ENCODE data around the gene CBLIF.
"Not testable (repeated sequence)": the region's sequence is repeated elsewhere in the genome, so short reads cannot be mapped to it uniquely, and the experiment has no call there.

CBLIF gene

DNA sequence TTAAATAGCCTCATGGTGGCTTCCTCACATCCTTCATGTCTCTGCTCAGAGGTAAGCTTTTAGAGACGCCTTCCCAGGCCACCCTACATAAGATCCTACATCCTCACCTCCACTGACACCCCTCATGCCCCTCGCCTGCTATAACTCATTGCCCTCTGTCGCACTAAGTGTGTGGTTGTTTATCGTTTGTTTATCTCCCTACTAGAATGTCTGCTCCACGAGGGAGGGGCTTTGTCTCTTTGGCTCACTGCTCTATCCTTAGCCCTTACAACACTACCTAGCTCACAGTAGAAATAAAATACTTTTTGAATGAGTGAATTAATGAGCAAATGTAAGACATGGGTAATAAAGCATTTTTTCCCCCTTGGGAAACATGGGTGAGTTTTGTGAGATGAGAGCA is 1.3 kb upstream of the CBLIF start:
- no peak for DNase-seq

DNA sequence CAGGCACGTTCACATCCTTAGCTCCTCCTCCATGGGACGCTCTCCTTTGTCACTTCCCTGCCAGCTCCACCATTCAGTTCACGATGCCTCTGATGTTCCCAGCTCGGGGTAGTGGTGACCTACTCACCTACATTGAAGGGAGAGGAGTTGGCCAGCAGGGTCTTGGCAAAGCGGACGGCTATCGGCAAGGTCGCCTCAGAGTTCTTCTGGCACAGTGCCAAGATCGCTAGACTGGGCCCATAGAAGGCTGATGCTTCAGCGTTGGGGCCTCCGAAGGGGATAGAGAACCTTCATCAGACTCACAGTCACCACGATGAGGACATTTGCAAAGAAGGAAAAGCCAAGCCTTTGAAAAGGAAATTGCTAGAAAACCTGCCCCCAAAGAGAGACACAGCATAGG is 3.0 kb downstream of the CBLIF start:
- no peak for DNase-seq

DNA sequence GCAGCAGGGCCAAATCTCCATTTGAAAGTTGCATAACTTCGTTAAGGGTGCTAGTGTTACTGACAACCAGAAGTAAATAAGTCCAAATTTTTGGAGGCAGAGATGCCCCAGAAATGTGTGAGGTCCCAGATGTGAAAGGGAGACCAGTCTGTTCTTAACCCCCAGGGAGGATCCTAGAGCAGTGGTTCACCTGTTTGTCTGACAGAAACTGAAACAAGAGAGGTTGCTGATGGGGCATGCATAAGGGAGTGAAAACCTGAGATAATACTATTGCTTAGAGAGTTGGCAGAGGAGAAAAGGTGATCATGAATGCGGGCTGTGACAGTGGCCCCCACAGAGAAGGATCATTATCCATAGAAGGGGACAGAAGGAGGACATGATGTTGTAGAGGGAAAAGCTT is 3.8 kb downstream of the CBLIF start:
- no peak for DNase-seq

DNA sequence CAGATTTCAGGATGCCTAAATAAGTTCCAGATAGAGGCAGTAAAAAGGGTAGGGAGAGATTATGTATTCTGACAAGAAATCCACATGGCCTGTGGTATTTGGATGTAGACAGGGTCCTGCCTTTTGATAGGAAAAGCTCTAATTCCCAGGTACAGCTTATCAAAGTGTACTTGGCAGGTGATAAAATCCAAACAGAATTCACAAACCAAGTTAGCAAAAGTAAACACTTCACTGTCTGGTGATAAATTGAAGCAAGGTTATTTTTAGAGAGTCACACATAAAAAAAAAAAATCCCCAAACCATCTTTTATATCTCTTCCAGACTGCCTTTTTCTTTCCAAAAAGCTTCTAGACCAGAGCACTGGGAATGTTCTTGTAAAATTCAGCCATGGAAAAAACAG is 5.7 kb downstream of the CBLIF start:
- DNase-seq: no peak

DNA sequence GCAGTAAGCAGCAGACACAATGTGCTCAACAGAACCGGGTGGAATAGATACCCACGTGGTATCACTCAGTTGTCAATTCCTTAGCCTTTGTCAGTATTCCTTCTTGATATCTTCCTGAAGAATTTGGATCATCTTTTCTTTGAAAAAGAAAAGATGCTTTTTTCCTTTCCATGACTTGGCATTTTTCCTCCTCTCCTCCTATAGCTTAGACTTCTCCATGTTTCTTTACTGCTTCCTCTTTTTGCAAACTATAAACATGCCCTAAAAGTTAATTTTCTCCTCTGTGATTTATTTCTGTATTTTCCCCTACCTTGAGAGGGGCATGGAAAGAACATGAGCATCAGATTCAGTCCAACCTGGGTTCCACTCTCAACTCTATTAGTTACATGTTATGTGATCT is 11.7 kb downstream of the CBLIF start:
- DNase-seq: no peak

DNA sequence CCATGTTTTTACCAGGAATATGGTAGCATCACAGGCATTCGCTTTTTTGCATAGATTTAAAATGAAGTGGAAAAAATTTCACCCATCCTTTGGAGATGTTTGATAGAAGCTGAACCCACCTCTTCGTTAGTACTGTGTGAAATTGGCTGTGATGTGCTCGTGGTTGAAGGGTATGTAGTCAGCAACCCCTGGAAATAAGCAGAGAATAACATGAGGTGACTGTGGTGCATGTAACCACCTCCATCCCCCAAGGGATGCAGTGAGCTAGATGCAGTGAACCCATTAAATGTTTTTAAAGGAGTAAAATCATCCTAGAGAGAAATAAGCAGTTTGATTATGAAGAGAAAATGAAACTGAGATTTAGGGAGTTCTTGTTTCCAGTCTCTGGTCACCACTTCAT is 15.9 kb downstream of the CBLIF start:
- no peak for DNase-seq

DNA sequence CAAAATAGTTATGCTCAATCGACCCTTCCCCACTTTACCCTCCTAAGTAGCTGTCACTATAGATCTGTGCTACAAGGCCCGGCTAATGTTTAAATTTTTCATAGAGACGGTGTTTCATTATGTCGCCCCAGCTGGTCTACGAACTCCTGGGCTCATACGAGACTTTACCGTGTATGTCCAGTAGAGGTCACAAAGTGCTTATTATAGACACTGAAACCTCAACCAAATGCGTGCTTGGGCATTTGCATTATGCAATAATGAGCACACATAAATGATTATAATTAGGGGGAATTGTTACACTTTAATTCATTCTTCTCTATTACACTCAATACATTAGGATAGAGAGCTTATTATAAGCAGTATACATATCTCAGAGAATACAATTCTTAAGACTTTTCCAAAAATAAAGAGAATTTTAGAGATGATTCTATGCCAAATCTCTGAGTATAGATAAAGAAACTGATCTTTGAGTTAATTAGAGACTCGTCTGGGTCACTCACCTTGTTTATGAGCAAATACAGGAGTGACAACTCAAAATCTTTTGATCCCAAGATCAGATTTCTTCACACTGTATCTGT is 22.2 kb downstream of the CBLIF start:
- DNase-seq: peak; percentile 17

DNA sequence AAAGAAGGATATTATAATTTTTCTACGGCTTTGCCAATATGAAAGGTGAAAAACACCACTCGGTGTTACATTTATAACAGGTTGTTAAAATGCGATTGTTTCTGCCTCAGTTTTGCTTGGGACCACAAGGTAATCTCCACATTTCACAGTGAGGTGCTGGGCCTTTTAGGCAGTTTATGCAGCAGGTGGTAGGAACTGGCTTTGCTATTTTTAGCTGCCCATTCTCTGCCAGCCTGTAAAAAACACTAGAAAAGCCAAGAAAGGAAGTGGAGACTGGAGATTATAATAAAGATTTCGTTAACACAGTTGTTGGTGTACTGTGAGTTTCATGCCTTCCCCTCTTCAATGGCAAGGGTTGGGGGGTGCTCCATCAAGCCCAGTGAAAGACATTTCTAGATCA is 26.7 kb downstream of the CBLIF start:
- no peak for DNase-seq

DNA sequence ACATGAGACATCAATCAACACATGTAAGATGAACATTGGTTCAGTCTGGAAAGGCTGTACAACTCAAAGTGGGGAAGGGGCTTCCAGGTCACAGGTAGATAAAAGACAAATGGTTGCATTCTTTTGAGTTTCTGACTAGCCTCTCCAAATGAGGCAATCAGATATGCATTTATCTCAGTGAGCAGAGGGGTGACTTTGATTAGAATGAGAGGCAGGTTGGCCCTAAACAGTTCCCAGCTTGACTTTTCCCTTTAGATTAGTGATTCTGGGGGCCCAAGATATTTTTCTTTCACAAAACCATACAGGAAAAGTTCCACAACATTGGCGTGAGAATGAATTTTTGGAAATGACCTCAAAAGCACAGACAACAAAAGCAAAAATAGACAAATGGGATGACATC is 28.9 kb downstream of the CBLIF start:
- not testable (repeated sequence) for DNase-seq

DNA sequence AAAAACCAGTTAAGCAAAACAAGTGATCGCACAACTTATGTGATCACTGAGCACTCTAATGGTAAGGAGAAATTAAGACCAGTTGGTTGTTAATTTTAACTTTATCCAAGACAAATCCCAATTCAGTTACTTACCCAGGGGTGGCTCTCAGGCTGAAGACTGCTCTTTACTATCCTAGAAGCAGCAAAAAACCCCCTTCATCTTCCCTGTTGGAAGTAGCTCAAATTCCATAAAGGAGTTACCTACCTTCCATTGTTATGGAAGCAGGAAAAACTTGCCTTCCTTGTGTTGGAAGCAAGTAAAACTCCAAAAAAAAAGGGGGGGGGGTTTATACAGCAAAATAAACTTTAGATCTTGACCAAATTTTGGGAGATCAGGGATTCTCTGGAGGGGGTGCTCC is 29.5 kb downstream of the CBLIF start:
- DNase-seq: no peak

DNA sequence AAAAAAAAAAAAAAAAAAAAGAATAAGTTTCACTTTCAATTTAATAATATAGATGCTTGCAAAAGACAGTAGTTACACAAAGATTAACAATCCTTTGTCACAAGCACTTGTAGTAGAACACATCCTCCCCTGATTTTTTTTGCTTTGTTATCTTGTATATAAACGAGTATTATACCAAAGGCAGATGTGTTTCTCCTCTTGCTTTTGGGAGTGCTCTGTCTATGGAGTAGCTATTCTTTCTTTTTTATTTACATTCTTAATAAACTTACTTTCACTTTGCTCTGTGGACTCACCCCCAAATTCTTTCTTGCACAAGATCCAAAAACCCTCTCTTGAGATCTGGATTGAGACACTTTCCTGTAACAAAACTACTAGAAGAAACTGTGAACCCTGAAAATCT is 31.3 kb downstream of the CBLIF start:
- no peak for DNase-seq

DNA sequence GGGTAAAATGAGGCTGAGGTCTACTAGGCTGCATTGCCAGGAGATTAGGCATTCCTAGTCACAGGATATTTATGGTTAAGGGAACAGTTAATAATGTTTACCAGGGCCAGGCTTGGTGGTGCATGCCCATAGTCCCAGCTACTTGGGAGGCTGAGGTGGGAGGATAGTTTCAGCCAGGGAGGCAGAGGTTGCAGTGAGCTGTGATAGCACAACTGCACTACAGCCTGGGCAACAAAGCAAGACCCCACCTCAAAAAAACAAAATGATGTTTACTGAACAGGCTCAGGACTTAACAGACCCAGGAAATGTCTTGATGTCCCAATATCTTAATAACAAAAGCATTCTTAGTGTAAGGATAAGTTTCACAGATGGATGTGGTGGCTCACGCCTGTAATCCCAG is 31.9 kb downstream of the CBLIF start:
- no peak for DNase-seq

DNA sequence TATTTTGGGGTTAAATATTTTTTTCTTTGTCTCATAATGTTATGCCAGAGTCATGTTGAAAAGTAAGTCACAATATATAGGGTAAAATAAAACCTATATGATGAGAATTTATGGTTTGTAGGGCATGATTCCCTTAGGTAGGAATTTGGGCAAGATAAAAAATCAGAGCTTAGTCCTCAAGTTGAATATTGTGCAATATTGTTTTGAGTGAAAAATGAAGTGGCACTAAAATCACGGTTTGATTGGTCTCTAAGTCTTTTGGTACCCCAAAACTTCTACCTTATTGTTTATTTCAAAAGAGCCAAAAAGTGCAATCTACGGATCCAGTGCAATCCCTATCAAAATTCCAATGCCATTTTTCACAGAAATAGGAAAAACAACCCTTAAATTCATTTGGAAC is 33.1 kb downstream of the CBLIF start:
- DNase-seq: no peak

DNA sequence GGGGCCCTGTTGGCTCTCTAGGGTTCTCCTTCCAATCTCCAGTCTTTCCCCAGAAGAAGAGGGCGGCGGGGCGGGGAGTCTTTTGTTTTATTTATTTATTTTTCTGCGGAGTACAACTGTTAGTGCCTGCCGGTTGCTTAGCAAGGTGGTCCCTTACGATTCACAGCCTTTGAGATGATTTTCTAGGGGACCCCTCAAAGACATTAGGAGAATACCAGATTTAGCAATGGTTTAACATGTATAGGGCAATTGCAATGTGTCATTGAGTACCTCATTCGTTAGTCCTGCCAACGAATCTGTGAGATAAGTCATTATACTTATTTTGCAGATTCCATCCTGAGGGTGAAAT is 34.4 kb downstream of the CBLIF start:
- no peak for DNase-seq

DNA sequence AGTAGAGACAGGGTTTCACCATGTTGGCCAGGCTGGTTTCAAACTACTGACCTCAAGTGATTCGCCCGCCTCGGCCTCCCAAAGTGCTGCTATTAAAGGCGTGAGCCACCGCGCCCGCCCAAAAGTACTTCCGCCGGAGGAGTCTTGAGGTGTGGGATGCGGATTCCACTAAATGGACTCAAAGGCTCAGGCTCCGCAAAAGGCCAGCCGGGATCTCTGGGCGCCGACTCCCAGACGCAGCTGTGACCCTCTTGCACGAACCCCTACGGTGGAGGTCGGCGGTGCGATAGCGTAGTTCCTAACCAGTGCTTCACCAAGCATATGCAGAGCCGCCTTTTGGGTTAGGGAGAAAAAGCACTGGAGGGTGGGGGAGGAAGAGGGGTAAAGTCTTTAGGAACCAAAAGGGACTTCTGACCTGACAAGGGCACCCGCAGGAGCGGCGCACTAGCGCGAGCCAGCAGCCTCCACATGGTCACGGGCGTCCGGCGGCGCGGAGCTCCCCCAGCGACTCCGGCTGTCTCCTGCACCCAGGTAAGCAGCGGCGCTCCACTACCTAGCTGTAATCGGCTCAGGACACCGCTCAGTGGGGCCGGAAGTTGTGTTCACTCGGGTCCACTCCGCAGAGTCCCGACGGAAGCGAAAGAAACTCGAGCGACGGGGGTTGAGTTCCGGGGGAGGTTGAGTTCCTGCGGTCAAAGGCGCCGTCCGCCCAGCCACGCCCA is 34.9 kb downstream of the CBLIF start, which contains the start of gene MRPL16:
Gene MRPL16, minus strand, starts transcription at position 590 of the 722 bp plus-strand sequence. Its CDS starts 120 bp downstream, at position 470.
- peak; percentile 88 for DNase-seq

DNA sequence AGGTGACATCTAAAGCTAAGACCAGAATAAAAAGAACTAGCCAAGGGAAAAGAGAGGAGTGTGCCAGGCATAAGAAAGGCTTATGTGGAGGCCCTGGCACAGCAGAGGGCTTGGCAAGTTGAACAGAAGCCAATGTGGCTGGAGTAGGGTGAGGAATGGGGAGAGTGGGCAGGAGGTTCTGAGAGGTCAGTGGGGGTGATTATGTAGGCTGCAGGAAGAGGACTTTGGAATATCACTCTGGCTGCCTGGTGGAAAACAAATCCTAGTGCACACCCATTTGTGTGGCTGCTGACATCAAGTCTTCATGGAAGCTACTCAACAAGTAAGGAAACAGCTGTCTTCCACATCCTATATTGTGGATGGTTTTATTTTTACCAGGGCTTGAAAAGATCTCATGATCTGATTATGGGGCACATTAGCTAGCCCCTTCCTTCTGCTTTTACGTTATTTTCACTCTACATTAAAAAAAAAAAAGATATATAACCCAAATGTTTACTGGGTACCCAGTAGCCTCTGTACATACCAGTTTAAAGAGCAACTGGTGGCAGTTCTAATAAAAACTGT is 38.2 kb downstream of the CBLIF start:
- DNase-seq: no peak

DNA sequence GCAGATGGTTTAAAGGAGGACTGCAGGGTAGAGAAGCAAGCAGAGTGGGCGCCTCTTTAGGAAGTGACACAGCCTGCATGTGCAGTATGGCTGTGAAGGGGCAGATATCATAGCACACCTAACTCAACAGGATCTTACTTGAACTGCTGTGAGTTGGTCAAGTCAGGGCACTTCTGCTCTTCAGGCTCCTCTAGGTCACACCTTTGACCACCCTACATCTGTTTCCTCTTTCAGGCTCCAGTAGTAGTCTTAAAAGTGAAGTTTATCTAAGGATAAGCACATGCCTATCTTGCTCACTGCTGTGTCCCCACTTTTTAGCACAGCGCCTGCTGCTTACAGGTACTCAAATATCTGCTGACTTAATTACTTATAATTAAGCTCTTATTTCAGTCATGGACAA is 41.2 kb downstream of the CBLIF start:
- no peak for DNase-seq

DNA sequence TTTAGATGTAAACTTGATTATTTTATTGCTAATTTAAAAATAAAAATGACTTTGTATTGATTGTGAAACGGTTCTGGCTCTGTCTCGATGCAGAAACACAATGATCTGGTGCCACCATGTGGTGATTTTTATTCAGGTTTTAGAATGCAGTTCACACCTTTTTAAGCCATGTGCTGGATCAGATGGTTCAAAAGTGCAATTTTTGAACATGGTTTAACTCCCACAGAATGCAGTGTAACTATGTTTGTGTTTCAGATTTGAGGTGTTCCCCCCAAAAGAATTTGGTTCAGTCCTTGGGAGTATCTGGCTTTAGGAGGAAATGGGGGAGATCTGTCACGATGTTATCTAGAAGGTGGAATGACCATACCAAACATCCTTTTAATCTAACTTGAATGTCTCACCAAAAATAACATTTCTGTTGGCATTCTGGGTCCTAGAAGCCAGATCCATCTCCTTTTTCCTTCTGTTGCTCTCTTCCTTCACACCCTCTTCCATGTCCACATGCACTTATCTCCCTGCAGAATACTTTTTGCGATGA is 42.6 kb downstream of the CBLIF start:
- DNase-seq: peak; percentile 42

DNA sequence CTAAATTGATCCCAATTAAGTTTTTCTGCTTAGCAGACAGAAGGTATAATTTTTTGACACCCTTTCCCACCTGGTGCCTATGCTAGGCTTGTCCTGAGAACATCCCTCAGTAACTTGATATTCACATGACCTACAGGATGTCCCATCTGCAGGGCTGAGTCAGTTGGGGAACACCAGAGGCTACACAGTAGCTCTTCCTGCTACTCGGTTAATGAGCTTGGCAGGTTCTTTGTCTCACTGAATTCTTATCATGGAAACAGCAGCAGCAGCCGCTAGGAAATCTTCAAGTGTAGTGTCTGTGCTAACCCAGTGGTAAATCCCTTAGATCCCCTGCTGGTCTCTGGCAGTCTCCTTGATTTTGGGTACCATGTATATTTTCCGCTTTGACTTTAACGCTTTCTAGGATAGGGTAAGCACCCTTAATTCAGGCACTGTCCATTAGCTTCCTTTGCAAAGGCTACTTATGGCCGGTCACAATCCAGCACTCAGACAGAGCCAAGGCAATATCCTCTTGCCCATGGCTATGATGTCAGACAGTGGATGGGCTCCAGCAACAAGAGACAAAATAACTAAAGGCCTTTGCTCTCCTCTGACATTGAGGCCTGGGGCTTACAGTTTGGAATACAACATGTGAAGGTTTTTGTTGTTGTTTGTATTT is 43.2 kb downstream of the CBLIF start:
- no peak for DNase-seq

DNA sequence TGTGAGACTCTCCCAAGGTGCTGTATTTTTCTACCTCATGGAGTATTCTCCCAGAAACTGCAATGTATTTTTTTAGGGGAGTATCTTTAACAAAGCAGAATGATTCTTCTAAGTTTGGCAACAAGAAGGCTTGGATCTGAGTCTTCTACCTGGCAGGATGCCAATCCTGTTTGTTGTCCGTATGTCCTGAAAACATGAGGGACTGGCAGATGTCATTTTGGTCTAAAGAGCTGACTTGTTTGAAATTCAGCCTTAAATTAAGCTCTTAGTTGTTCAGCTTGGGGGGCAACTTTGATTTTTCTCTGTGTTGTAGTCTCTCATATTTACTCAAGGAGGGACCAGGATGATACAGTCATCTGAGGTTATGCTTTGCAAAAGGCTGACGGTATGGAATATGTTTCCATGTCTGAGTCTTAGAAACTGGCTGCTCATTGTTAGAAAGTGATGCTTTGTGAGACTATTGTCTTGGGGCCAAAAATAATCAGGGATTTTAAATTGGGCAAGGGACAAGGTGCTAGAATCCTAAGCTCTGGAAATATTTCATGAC is 44.1 kb downstream of the CBLIF start:
- no peak for DNase-seq

DNA sequence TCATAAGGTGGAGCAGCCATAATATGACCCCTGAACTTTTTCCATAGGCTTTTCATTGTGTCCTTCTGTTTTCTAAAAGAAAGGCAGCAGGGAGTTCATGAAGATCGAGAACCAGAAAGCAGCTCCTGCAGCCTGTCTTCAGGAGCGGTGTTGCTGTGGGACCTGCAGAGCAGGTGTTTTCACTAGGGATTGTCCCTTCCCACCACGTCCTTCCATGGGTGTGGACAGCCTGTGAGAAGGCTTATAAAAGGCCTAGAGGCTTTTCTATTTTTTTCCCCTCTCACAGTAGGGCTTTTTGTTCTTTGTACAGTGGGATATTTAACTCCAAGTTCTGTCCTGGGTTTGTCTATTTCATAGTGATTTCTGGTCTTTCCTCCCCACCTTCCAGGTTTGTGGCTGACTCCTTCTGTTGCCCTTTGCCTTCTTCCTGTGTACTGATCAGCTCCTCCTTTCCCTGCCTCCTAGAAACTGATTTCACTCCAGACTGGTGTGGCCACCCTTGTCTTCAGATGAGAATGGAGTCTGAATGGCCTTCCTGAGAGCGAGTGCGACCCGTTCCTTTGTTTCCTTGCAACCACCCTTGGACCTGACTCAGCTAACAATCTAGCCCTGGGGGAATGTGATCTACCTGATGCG is 44.8 kb downstream of the CBLIF start:
- DNase-seq: no peak

DNA sequence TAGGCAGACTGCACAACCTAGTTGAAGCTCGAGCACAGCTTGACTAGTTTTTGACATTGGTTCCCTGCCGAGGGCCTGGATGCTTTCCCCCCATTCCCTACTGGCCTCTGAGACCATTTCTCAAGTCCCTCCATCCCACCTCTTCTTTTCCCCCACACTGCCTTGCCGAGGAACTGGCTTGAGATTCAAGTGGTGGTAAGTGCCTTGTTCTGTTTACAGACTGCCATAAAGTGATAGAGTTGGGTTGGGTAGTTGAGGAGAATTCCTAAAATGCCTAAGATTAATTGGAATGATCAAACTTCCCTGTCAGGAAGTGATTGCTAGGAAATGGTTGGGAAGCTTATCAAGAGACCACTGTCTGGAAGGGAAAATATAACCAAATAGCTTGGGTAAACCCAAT is 50.9 kb downstream of the CBLIF start:
- DNase-seq: no peak

DNA sequence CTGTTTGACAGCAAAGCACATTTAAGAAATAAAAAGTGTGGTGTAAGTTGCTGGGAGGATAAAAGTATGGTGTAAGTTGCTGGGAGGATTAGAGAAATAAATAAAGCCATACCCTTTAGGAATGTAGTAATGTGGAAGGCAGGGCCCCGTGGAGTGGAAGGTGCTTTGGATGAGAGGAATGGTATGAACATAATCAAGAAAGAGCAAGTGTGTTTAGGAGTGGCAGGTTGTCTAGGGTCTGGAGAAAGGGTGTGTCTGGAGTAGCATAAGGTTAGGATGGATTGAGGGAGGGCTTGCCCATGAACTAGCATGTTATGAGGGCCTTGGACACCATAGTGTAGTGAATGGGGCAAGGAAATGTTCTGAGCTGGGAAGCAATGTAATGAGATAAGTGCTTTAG is 52.8 kb downstream of the CBLIF start:
- no peak for DNase-seq
